Urothelium cell line (cell line): Measurements from ENCODE around the gene CEBPG.
A peak's percentile ranks its signal among the peaks of the same experiment; 100 is the strongest.

ENCODE experiments used
- DNase-seq: peaks from one replicate; pipeline ENCODE4 v3.0.0; 2011; ENCODE audit warnings: low spot score, mixed read lengths
- FAIRE-seq: peaks from 2 replicates; lab custom pipeline; 2011; peaks lifted over from hg19 to GRCh38; lab: Jason Lieb, UNC

The CEBPG gene

GRCh38 chr19:33392341-33393285, 19.1 kb downstream of the CEBPG start:
- DNase-seq (no peak), FAIRE-seq (no peak)

- FAIRE-seq, result peak; percentile 17
These were observed 19.9 kb downstream of the CEBPG start for GRCh38 chr19:33393286-33394005.

GRCh38 chr19:33394006-33394722, 20.7 kb downstream of the CEBPG start:
- peak; percentile 54 for DNase-seq

More at GRCh38 chr19:33393286-33394005, 19.9 kb downstream of the CEBPG start:
- DNase-seq, result no peak

GRCh38 chr19:33394723-33395560, 21.4 kb downstream of the CEBPG start:
- FAIRE-seq, result no peak

More at GRCh38 chr19:33394006-33394722, 20.7 kb downstream of the CEBPG start:
- FAIRE-seq, result no peak

GRCh38 chr19:33395561-33396550, 22.3 kb downstream of the CEBPG start:
- FAIRE-seq (no peak), DNase-seq (no peak)

More at GRCh38 chr19:33394723-33395560, 21.4 kb downstream of the CEBPG start:
- DNase-seq, result no peak

- no peak for FAIRE-seq
- DNase-seq, result no peak
These were observed 23.4 kb downstream of the CEBPG start for GRCh38 chr19:33396701-33397535.

- DNase-seq (no peak), FAIRE-seq (no peak)
These were observed 24.2 kb downstream of the CEBPG start for GRCh38 chr19:33397536-33398360.

GRCh38 chr19:33398361-33399060, 25.0 kb downstream of the CEBPG start:
- no peak for DNase-seq
- no peak for FAIRE-seq

GRCh38 chr19:33399081-33399744, 25.7 kb downstream of the CEBPG start:
- FAIRE-seq (no peak), DNase-seq (no peak)

- no peak for FAIRE-seq
- DNase-seq, result no peak
These were observed 26.5 kb downstream of the CEBPG start for GRCh38 chr19:33399745-33400681.

- no peak for DNase-seq
- no peak for FAIRE-seq
These were observed 27.6 kb downstream of the CEBPG start for GRCh38 chr19:33400856-33401682.

- FAIRE-seq (no peak), DNase-seq (no peak)
These were observed 28.3 kb downstream of the CEBPG start for GRCh38 chr19:33401683-33402420.

GRCh38 chr19:33402421-33403220, 29.1 kb downstream of the CEBPG start:
- FAIRE-seq, result no peak
- DNase-seq, result no peak
